Body of pancreas (tissue), 4 donors: ENCODE data around the gene OR8B4. TPM values are rescaled to one million over a fixed set of nuclear protein-coding genes. Genes with fewer than 3 reads are reported as not detected.
"Not testable (repeated sequence)": the region's sequence is repeated elsewhere in the genome, so short reads cannot be mapped to it uniquely, and the experiment has no call there.

Experiments
- ATAC-seq: fragments of 150-250 bp; one replicate; pipeline ENCODE4 v1.9.1; 2016
- DNase-seq, 4 donors: peaks; one replicate each; pipeline ENCODE4 v3.0.0-alpha.2; 2019
- H3K27ac ChIP-seq, 4 donors: fragments of 200-600 bp; sonication (generic); 1 replicate in 3 of 4; 2 replicates in 1 of 4; pipeline versions ENCODE4 v1.5.1 to v1.6.1; 2016 to 2019; ENCODE audit warnings: mild to moderate bottlenecking in 1 of 4, mixed read lengths in 1 of 4, moderate library complexity in 1 of 4
- H3K27me3 ChIP-seq, 2 donors: fragments of 200-600 bp; sonication (generic); one replicate each; pipeline ENCODE4 v1.6.0; 2016; ENCODE audit warnings: mild to moderate bottlenecking in 1 of 2
- H3K36me3 ChIP-seq, 2 donors: fragments of 200-600 bp; sonication (generic); replicated peaks in 1 of 2; 2 replicates each; pipeline ENCODE4 v1.5.1; 2016; ENCODE audit warnings: low read depth in 2 of 2; ENCODE audit not compliant: insufficient read depth in 1 of 2
- H3K4me1 ChIP-seq: fragments of 200-600 bp; sonication (generic); one replicate; pipeline ENCODE4 v1.6.0; 2016
- H3K4me3 ChIP-seq, 2 donors: fragments of 200-600 bp; sonication (generic); 1 replicate in 1 of 2; 2 replicates in 1 of 2; pipeline ENCODE4 v1.5.1; 2016 to 2019
- H3K9me3 ChIP-seq, 3 donors: fragments of 200-600 bp; sonication (generic); 1 replicate in 2 of 3; 2 replicates in 1 of 3; pipeline ENCODE4 v1.5.1; 2016
- CTCF ChIP-seq, 7 experiments: fragments of 450-650 bp in 4 of 7; fragments of 200-600 bp in 3 of 7; sonication (generic) in 3 of 7; IDR thresholded peaks; one replicate each; pipeline ENCODE4 v1.5.1; 2016 to 2019; ENCODE audit warnings: antibody characterized with exemption in 7 of 7
- POLR2A ChIP-seq, 3 donors: fragments of 450-650 bp; IDR thresholded peaks; one replicate each; pipeline ENCODE4 v1.6.1; 2016; ENCODE audit warnings: antibody characterized with exemption in 3 of 3, mild to moderate bottlenecking in 2 of 3
- WGBS, 2 donors: methylation state at CpG; one replicate each; pipeline ENCODE4 v1.1.5; 2017; 5-methylcytosine and 5-hydroxymethylcytosine counted together
- intact Hi-C: fragments of 100-400 bp; cut with DNase I; formaldehyde crosslinking; loops from one replicate; pipeline ENCODE4 v1.15.1; 2023
- total RNA-seq, 2 donors: library from RNA; depleted of rRNA; stranded (reverse); fragments of >200 nt; gene quantifications; one replicate each; pipeline ENCODE4 v1.1.0, GENCODE V29; 2016

Gene OR8B4
- total RNA-seq, 2 donors from 2014 or later: not detected

GRCh38 chr11:124467381-124467927 is 42.8 kb upstream of the OR8B4 start:
- intact Hi-C loops: no loop called here
- H3K4me1 ChIP-seq: no peaks in the 10 kb centered on the region
- DNase-seq (no peak), ATAC-seq (no peak)
- H3K27ac ChIP-seq: no peak overlapping the region
- H3K9me3 ChIP-seq: no peaks in the 10 kb centered on the region
- H3K4me3 ChIP-seq: no peak overlapping the region
- H3K27me3 ChIP-seq: no peaks in the 10 kb centered on the region
- 64 to 71% methylated on average over 5 to 8 of the region's 8 CpGs for WGBS, 2 donors
- no peak for TF ChIP-seq POLR2A (IDR thresholded peaks at IDR 0.05)
- TF ChIP-seq CTCF (IDR thresholded peaks at IDR 0.05): no peak
- no peaks in the 10 kb centered on the region for H3K36me3 ChIP-seq

- intact Hi-C loops: no loop called here
- Histone ChIP-seq H3K4me1 (no peaks in the 10 kb centered on the region), H3K27me3 (no peaks in the 10 kb centered on the region), H3K36me3 (no peaks in the 10 kb centered on the region), H3K9me3 (no peaks in the 10 kb centered on the region), H3K4me3 (no peak overlapping the region), H3K27ac (no peak overlapping the region)
- DNase-seq: no peak
- ATAC-seq: no peak
- TF ChIP-seq POLR2A (IDR thresholded peaks at IDR 0.05) (no peak), CTCF (IDR thresholded peaks at IDR 0.05) (no peak)
- WGBS, 2 donors: 63 to 75% methylated on average over 4 of the region's 4 CpGs
Measured at GRCh38 chr11:124465368-124465767, 40.7 kb upstream of the OR8B4 start.

- ATAC-seq: no peak
- Histone ChIP-seq H3K9me3 (no peaks in the 10 kb centered on the region), H3K36me3 (no peaks in the 10 kb centered on the region), H3K27ac (no peak overlapping the region), H3K27me3 (no peaks in the 10 kb centered on the region), H3K4me1 (no peaks in the 10 kb centered on the region), H3K4me3 (no peak overlapping the region)
- WGBS, 2 donors: 64 to 74% methylated on average over 5 of the region's 5 CpGs
- DNase-seq: no peak
- no peak for TF ChIP-seq CTCF (IDR thresholded peaks at IDR 0.05)
- TF ChIP-seq POLR2A (IDR thresholded peaks at IDR 0.05): no peak
- intact Hi-C loops: no loop called here
Measured at GRCh38 chr11:124463990-124464389, 39.3 kb upstream of the OR8B4 start.

- ATAC-seq: no peak
- WGBS, 2 donors: 65 to 74% methylated on average over 3 of the region's 3 CpGs
- no peak for DNase-seq
- Histone ChIP-seq H3K4me3 (no peak overlapping the region), H3K36me3 (no peaks in the 10 kb centered on the region), H3K27ac (no peak overlapping the region), H3K4me1 (no peaks in the 10 kb centered on the region), H3K9me3 (no peaks in the 10 kb centered on the region), H3K27me3 (no peaks in the 10 kb centered on the region)
- no peak for TF ChIP-seq CTCF (IDR thresholded peaks at IDR 0.05)
- no peak for TF ChIP-seq POLR2A (IDR thresholded peaks at IDR 0.05)
- intact Hi-C loops: no loop called here
Measured at GRCh38 chr11:124463324-124463723, 38.7 kb upstream of the OR8B4 start.

- Histone ChIP-seq H3K4me1 (no peaks in the 10 kb centered on the region), H3K27me3 (no peaks in the 10 kb centered on the region), H3K9me3 (no peaks in the 10 kb centered on the region), H3K4me3 (no peak overlapping the region), H3K27ac (no peak overlapping the region), H3K36me3 (no peaks in the 10 kb centered on the region)
- WGBS, 2 donors: 77 to 85% methylated on average over 1 of the region's 1 CpG
- TF ChIP-seq POLR2A (IDR thresholded peaks at IDR 0.05): no peak
- TF ChIP-seq CTCF (IDR thresholded peaks at IDR 0.05): no peak
- ATAC-seq (no peak), DNase-seq (no peak)
- intact Hi-C loops: no loop called here
Measured at GRCh38 chr11:124460459-124460858, 35.8 kb upstream of the OR8B4 start.

GRCh38 chr11:124459379-124459778 is 34.7 kb upstream of the OR8B4 start:
- not testable (repeated sequence) for H3K36me3 ChIP-seq, H3K27me3 ChIP-seq
- WGBS, 2 donors: 76 to 87% methylated on average over 7 of the region's 7 CpGs

More at GRCh38 chr11:124459379-124459778, 34.7 kb upstream of the OR8B4 start:
- H3K4me3 ChIP-seq, H3K9me3 ChIP-seq, DNase-seq, ATAC-seq, H3K27ac ChIP-seq, intact Hi-C loops, H3K4me1 ChIP-seq: not testable (repeated sequence)
